ENCODE data around the gene SUMF2.
A peak's percentile ranks its signal among the peaks of the same experiment; 100 is the strongest.
"Not testable (repeated sequence)": the region's sequence is repeated elsewhere in the genome, so short reads cannot be mapped to it uniquely, and the experiment has no call there.

SUMF2 gene

DNA sequence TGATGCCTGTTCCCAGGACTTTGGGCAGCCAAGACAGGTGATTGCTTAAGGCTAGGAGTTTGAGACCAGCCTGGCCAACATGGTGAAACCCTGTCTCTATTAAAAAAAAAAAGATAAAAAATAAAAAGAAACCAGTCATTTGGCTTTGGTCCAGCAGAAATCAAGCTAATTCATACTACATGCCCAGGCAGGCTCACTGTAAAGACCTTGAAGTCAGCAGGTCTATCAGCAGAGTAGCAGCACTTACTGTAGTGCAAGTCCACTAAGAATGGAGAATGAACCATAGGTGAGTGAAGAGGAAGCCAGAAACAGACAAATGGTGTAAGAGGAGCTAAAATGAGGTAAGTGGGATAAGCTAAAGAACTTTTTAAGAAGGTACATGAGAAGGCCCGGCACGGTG is 37.5 kb upstream of the SUMF2 start:
- Histone ChIP-seq H4K20me1 (ENCODE audit: low read depth, low read length) (no peaks in the 10 kb centered on the region), H3K4me3 (ENCODE audit: insufficient read depth, low read length, poor library complexity, severe bottlenecking) (no peak overlapping the region), H3K36me3 (ENCODE audit: low read length) (no peaks in the 10 kb centered on the region), H3K79me2 (ENCODE audit: insufficient read depth, low read length) (no peaks in the 10 kb centered on the region), H3K4me2 (ENCODE audit: low read depth, low read length, poor library complexity, severe bottlenecking) (no peak overlapping the region), H3K9me2 (replicated peaks; ENCODE audit: insufficient read depth, low read length) (no peaks in the 10 kb centered on the region), H3K27me3 (ENCODE audit: low read length) (no peaks in the 10 kb centered on the region), H3K27ac (ENCODE audit: low read depth, low read length) (no peak overlapping the region), H3K9ac (ENCODE audit: low read length) (no peak overlapping the region), H3F3A (ENCODE audit: insufficient read depth) (no peaks in the 10 kb centered on the region), H3K9me3 (ENCODE audit: insufficient read depth, low read length) (no peaks in the 10 kb centered on the region), H2AFZ (ENCODE audit: low read depth, low read length, severe bottlenecking) (no peak overlapping the region)
- TF ChIP-seq EZH2phosphoT487 (conservative IDR thresholded peaks at IDR 0.05; ENCODE audit: low read length) (no peak), CTCF (IDR thresholded peaks at IDR 0.05; ENCODE audit: insufficient read depth, low read length, poor library complexity, severe bottlenecking) (no peak)

- Histone ChIP-seq H3K4me3 (ENCODE audit: insufficient read depth, low read length, poor library complexity, severe bottlenecking) (no peak overlapping the region), H3K79me2 (ENCODE audit: insufficient read depth, low read length) (0 out of 2 replicates have a peak, but pooled peaks cover 4% of the 10 kb centered on the region), H3F3A (ENCODE audit: insufficient read depth) (peaks cover 8% of the 10 kb centered on the region; the same call in 1 of the 2 replicates), H4K20me1 (ENCODE audit: low read depth, low read length) (no peaks in the 10 kb centered on the region), H3K9ac (ENCODE audit: low read length) (no peak overlapping the region), H2AFZ (ENCODE audit: low read depth, low read length, severe bottlenecking) (no peak overlapping the region), H3K9me3 (ENCODE audit: insufficient read depth, low read length) (no peaks in the 10 kb centered on the region), H3K36me3 (ENCODE audit: low read length) (no peaks in the 10 kb centered on the region), H3K9me2 (replicated peaks; ENCODE audit: insufficient read depth, low read length) (no peaks in the 10 kb centered on the region), H3K4me2 (ENCODE audit: low read depth, low read length, poor library complexity, severe bottlenecking) (no peak overlapping the region), H3K27me3 (ENCODE audit: low read length) (no peaks in the 10 kb centered on the region), H3K27ac (ENCODE audit: low read depth, low read length) (no peak overlapping the region)
- no peak for TF ChIP-seq EZH2phosphoT487 (conservative IDR thresholded peaks at IDR 0.05; ENCODE audit: low read length)
- no peak for TF ChIP-seq CTCF (IDR thresholded peaks at IDR 0.05; ENCODE audit: insufficient read depth, low read length, poor library complexity, severe bottlenecking)
Observed at GRCh38 chr7:56028942-56029630, 35.0 kb upstream of the SUMF2 start.

DNA sequence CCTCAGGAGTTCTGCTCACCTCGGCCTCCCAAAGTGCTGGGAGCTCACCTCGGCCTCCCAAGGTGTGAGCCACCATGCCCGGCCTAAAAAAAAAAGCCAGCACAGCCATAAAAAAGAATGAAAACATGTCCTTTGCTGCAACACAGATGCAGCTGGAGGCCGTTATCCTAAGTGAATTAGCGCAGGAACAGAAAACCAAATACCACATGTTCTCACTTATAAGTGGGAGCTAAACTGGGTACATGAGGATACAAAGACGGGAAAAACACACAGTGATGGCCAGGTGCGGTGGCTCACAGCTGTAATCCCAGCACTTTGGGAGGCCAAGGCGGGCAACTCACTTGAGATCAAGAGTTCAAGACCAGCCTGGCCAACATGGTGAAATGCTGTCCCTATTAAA is 33.7 kb upstream of the SUMF2 start:
- H3F3A ChIP-seq (ENCODE audit: insufficient read depth): peaks cover 10% of the 10 kb centered on the region; the same call in 1 of the 2 replicates
- no peak overlapping the region for H3K27ac ChIP-seq (ENCODE audit: low read depth, low read length)
- TF ChIP-seq EZH2phosphoT487 (conservative IDR thresholded peaks at IDR 0.05; ENCODE audit: low read length): no peak
- TF ChIP-seq CTCF (IDR thresholded peaks at IDR 0.05; ENCODE audit: insufficient read depth, low read length, poor library complexity, severe bottlenecking): no peak
- no peaks in the 10 kb centered on the region for H3K9me2 ChIP-seq (replicated peaks; ENCODE audit: insufficient read depth, low read length)
- H3K36me3 ChIP-seq (ENCODE audit: low read length): no peaks in the 10 kb centered on the region
- H3K27me3 ChIP-seq (ENCODE audit: low read length): no peaks in the 10 kb centered on the region
- H3K4me3 ChIP-seq (ENCODE audit: insufficient read depth, low read length, poor library complexity, severe bottlenecking): no peak overlapping the region
- 0 out of 2 replicates have a peak, but pooled peaks cover 9% of the 10 kb centered on the region for H3K79me2 ChIP-seq (ENCODE audit: insufficient read depth, low read length)
- no peak overlapping the region for H3K9ac ChIP-seq (ENCODE audit: low read length)
- H2AFZ ChIP-seq (ENCODE audit: low read depth, low read length, severe bottlenecking): no peak overlapping the region
- no peaks in the 10 kb centered on the region for H4K20me1 ChIP-seq (ENCODE audit: low read depth, low read length)
- no peak overlapping the region for H3K4me2 ChIP-seq (ENCODE audit: low read depth, low read length, poor library complexity, severe bottlenecking)
- no peaks in the 10 kb centered on the region for H3K9me3 ChIP-seq (ENCODE audit: insufficient read depth, low read length)

DNA sequence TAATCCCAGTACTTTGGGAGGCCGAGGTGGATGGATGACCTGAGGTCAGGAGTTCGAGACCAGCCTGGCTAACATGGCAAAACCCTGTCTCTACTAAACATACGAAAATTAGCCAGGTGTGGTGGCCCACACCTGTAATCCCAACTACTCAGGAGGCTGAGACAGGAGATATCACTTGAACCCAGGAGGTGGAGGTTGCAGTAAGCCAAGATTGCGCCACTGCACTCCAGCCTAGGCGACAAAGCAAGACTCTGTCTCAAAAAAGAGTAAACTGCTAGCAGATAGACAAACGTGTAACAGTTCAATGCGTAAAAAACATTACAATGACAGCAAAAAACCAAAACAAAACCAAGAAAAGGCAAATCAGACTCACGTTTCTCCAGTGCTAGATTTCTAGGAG is 32.5 kb upstream of the SUMF2 start:
- H3K4me3 ChIP-seq (ENCODE audit: insufficient read depth, low read length, poor library complexity, severe bottlenecking); H3K9me3 ChIP-seq (ENCODE audit: insufficient read depth, low read length); H2AFZ ChIP-seq (ENCODE audit: low read depth, low read length, severe bottlenecking); H3K4me2 ChIP-seq (ENCODE audit: low read depth, low read length, poor library complexity, severe bottlenecking); H3K36me3 ChIP-seq (ENCODE audit: low read length); H3K9me2 ChIP-seq (replicated peaks; ENCODE audit: insufficient read depth, low read length); H4K20me1 ChIP-seq (ENCODE audit: low read depth, low read length); H3K9ac ChIP-seq (ENCODE audit: low read length); H3K27ac ChIP-seq (ENCODE audit: low read depth, low read length); H3K27me3 ChIP-seq (ENCODE audit: low read length): not testable (repeated sequence)
- H3F3A ChIP-seq (ENCODE audit: insufficient read depth): peaks cover 15% of the 10 kb centered on the region; the same call in 1 of the 2 replicates
- H3K79me2 ChIP-seq (ENCODE audit: insufficient read depth, low read length): 0 out of 2 replicates have a peak, but pooled peaks cover 14% of the 10 kb centered on the region

GRCh38 chr7:56032578-56032977 is 31.5 kb upstream of the SUMF2 start:
- H3K27ac ChIP-seq (ENCODE audit: low read depth, low read length); H3K9me2 ChIP-seq (replicated peaks; ENCODE audit: insufficient read depth, low read length); H2AFZ ChIP-seq (ENCODE audit: low read depth, low read length, severe bottlenecking); H3K36me3 ChIP-seq (ENCODE audit: low read length); H3K4me3 ChIP-seq (ENCODE audit: insufficient read depth, low read length, poor library complexity, severe bottlenecking); H3K27me3 ChIP-seq (ENCODE audit: low read length); H4K20me1 ChIP-seq (ENCODE audit: low read depth, low read length); H3K9me3 ChIP-seq (ENCODE audit: insufficient read depth, low read length); H3K9ac ChIP-seq (ENCODE audit: low read length): not testable (repeated sequence)
- H3K4me2 ChIP-seq (ENCODE audit: low read depth, low read length, poor library complexity, severe bottlenecking): peak overlapping the region; percentile 69
- 0 out of 2 replicates have a peak, but pooled peaks cover 14% of the 10 kb centered on the region for H3K79me2 ChIP-seq (ENCODE audit: insufficient read depth, low read length)
- peaks cover 15% of the 10 kb centered on the region; the same call in 1 of the 2 replicates for H3F3A ChIP-seq (ENCODE audit: insufficient read depth)
